ENCODE data around the gene RELN.

- no peak for TF ChIP-seq TCF7L2 (IDR thresholded peaks at IDR 0.05; ENCODE audit: low read depth, low read length)
- TF ChIP-seq CTCF (IDR thresholded peaks at IDR 0.05): no peak
- no peak for TF ChIP-seq POLR2AphosphoS5 (IDR thresholded peaks at IDR 0.05; ENCODE audit: low read depth, low read length)
These were observed 113.7 kb downstream of the RELN start for GRCh38 chr7:103875718-103876117.

Measured in Panc1 (cell line).